Measurements from ENCODE around the gene GLIPR1. TPM values are rescaled to one million over a fixed set of nuclear protein-coding genes. Genes with fewer than 3 reads are reported as not detected.

GLIPR1 gene
- total RNA-seq, 1 experiment from 2014 or later: 0.13 TPM

DNA sequence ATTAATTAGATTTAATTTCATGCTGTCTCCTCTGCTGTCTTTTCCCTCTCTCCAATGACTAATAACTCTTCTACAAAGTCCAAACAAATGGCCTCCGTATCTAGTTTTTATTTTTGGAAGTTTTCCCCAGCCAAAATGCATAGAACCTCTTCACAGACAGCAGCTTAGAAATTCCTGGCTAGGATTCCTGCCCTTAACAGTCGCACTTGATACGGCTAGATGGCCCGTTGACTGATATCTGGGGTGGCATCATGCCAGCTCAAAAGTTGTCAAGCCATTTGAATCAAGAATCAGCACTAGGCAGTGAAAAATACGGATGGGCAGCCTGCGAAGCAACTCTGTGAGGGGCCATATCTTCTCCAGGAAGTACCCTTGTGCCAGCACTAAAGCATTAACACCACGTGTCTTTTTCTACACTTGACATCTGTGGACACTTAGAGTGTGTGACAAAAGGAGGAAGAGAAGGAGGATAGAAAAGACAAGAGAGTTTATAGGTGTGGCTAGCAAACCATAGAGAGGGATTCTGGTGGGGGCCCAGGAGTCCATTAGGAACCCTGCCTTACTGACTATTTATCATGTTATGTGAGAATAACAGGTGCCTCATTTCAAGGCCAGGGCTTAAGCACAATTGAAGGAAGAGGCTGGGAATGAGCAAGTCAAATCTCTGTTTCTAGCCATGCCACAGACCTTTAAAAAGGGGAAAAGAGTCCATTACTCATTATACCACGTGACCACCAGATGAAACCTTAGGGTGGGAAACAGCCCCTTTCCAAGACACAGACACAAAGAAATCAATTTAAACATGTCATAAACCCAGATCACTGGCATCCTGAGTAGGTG, 70.1 kb downstream of the GLIPR1 start:
- no peak overlapping the region for H3K27ac ChIP-seq (ENCODE audit: insufficient read length, low read depth, low read length)
- H3K23me2 ChIP-seq (ENCODE audit: insufficient read length, low read depth, low read length, poor library complexity, severe bottlenecking): no peaks in the 10 kb centered on the region
- H2AK5ac ChIP-seq (ENCODE audit: insufficient read length, low read length): no peak overlapping the region
- no peak overlapping the region for H4K5ac ChIP-seq (ENCODE audit: insufficient read length, low read depth, low read length)
- peaks cover 27 to 45% of the 10 kb centered on the region in 2 experiments for H3K4me1 Mint-ChIP-seq
- H3K18ac ChIP-seq (ENCODE audit: insufficient read length, low read depth, low read length): no peak overlapping the region
- no peak overlapping the region for H3K27ac Mint-ChIP-seq
- DNase-seq: no peak
- H3K79me1 ChIP-seq (ENCODE audit: insufficient read depth, low read depth, low read length, poor library complexity, severe bottlenecking): no peaks in the 10 kb centered on the region
- no peak overlapping the region for H3K14ac ChIP-seq (ENCODE audit: insufficient read depth, low read length)
- TF ChIP-seq, protein P1, sequence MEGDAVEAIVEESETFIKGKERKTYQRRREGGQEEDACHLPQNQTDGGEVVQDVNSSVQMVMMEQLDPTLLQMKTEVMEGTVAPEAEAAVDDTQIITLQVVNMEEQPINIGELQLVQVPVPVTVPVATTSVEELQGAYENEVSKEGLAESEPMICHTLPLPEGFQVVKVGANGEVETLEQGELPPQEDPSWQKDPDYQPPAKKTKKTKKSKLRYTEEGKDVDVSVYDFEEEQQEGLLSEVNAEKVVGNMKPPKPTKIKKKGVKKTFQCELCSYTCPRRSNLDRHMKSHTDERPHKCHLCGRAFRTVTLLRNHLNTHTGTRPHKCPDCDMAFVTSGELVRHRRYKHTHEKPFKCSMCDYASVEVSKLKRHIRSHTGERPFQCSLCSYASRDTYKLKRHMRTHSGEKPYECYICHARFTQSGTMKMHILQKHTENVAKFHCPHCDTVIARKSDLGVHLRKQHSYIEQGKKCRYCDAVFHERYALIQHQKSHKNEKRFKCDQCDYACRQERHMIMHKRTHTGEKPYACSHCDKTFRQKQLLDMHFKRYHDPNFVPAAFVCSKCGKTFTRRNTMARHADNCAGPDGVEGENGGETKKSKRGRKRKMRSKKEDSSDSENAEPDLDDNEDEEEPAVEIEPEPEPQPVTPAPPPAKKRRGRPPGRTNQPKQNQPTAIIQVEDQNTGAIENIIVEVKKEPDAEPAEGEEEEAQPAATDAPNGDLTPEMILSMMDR (conservative IDR thresholded peaks at IDR 0.05): no peak
- H3K27me3 Mint-ChIP-seq (ENCODE audit: low read depth): no peaks in the 10 kb centered on the region
- H3K36me3 Mint-ChIP-seq (ENCODE audit: insufficient read depth in 1 of 3, low read depth in 3 of 3): no peaks in the 10 kb centered on the region
- no peak overlapping the region for H3K23ac ChIP-seq (ENCODE audit: insufficient read length, low read depth, low read length)
- no peaks in the 10 kb centered on the region; the same call in 1 of the 2 replicates for H3K79me2 ChIP-seq (ENCODE audit: insufficient read depth, low read length)
- peaks cover 3% of the 10 kb centered on the region; the same call in 1 of the 2 replicates for H3K4me1 ChIP-seq (ENCODE audit: insufficient read depth, low read length)
- no peak overlapping the region for H3K56ac ChIP-seq (ENCODE audit: insufficient read length, low read depth, low read length)
- H3K4me2 ChIP-seq (ENCODE audit: insufficient read depth, insufficient read length, low read length): no peak overlapping the region
- no peak overlapping the region for H4K91ac ChIP-seq (ENCODE audit: insufficient read length, low read depth, low read length)
- H2AFZ ChIP-seq (ENCODE audit: low read length): no peak overlapping the region
- H3K4ac ChIP-seq (ENCODE audit: low read depth, low read length): no peak overlapping the region
- H3K27me3 ChIP-seq (ENCODE audit: insufficient read depth, low read length): no peaks in the 10 kb centered on the region
- no peaks in the 10 kb centered on the region for H3K9me3 Mint-ChIP-seq
- WGBS (ENCODE audit: extremely low coverage, insufficient read length, low lambda C conversion rate): no CpG with 5 or more reads among the region's 8 CpGs
- H2BK20ac ChIP-seq (ENCODE audit: low read depth, low read length, poor library complexity, severe bottlenecking): no peak overlapping the region
- no peaks in the 10 kb centered on the region for H4K20me1 ChIP-seq (ENCODE audit: control insufficient read depth, insufficient read depth, insufficient read length)
- no peak overlapping the region for H2BK12ac ChIP-seq (ENCODE audit: insufficient read length, low read depth, low read length)
- no peak overlapping the region for H3K9ac ChIP-seq (ENCODE audit: extremely low read depth, insufficient read length, low read length)
- H4K8ac ChIP-seq (replicated peaks; ENCODE audit: insufficient read length, low read depth, low read length): no peak overlapping the region
- H3T11ph ChIP-seq (ENCODE audit: low read length): no peak overlapping the region
- H2BK120ac ChIP-seq (ENCODE audit: low read depth, low read length, poor library complexity, severe bottlenecking): no peak overlapping the region
- no peak overlapping the region for H2BK5ac ChIP-seq (ENCODE audit: insufficient read length, low read length)
- H3K4me3 Mint-ChIP-seq: no peak overlapping the region
- H2BK15ac ChIP-seq (ENCODE audit: low read depth, low read length): no peak overlapping the region
- H3K9me3 ChIP-seq (ENCODE audit: control insufficient read depth, low read depth, low read length): no peaks in the 10 kb centered on the region
